SK-N-SH treated with all-trans-retinoic acid at 6 μM for 48 hours (cell line): ENCODE results near the gene EFCAB5.

ENCODE experiments used
- BACH2 ChIP-seq: fragments of 250-450 bp; sonication (Bioruptor Pico); IDR thresholded peaks from 2 replicates; pipeline ENCODE4 v1.9.0; 2021; ENCODE audit warnings: mild to moderate bottlenecking, borderline replicate concordance
- CSRNP3 ChIP-seq: fragments of 250-450 bp; sonication (Bioruptor Pico); IDR thresholded peaks from 2 replicates; pipeline ENCODE4 v1.5.1; 2021; ENCODE audit warnings: mild to moderate bottlenecking, moderate library complexity
- OSR1 ChIP-seq: fragments of 250-450 bp; sonication (Bioruptor Pico); IDR thresholded peaks from 2 replicates; pipeline ENCODE4 v1.8.0; 2022; ENCODE audit warnings: moderate library complexity, mild to moderate bottlenecking, inconsistent platforms
- PATZ1 ChIP-seq: fragments of 250-450 bp; sonication (Bioruptor Pico); IDR thresholded peaks from 2 replicates; pipeline ENCODE4 v1.8.0; 2020; ENCODE audit warnings: mild to moderate bottlenecking, moderate library complexity, borderline replicate concordance
- PPARA ChIP-seq: fragments of 250-450 bp; sonication (Bioruptor Pico); IDR thresholded peaks from 2 replicates; pipeline ENCODE4 v1.5.0; 2020; ENCODE audit warnings: mild to moderate bottlenecking, borderline replicate concordance
- RARB ChIP-seq: fragments of 250-450 bp; sonication (Bioruptor Pico); IDR thresholded peaks from 2 replicates; pipeline ENCODE4 v1.8.0; 2021; ENCODE audit warnings: mild to moderate bottlenecking, moderate library complexity
- SNAI2 ChIP-seq: fragments of 250-450 bp; sonication (Bioruptor Pico); IDR thresholded peaks from 2 replicates; pipeline ENCODE4 v1.5.0; 2020; ENCODE audit warnings: mild to moderate bottlenecking, moderate library complexity
- TCF4 ChIP-seq: fragments of 250-450 bp; sonication (Bioruptor Pico); IDR thresholded peaks from 2 replicates; pipeline ENCODE4 v1.8.0; 2021; ENCODE audit warnings: mild to moderate bottlenecking, moderate library complexity, borderline replicate concordance
- TSHZ2 ChIP-seq: fragments of 250-450 bp; sonication (Bioruptor Pico); IDR thresholded peaks from 2 replicates; pipeline ENCODE4 v1.5.0; 2020; ENCODE audit warnings: mild to moderate bottlenecking, moderate library complexity
- ZC3H10 ChIP-seq: fragments of 250-450 bp; sonication (Bioruptor Pico); IDR thresholded peaks from 2 replicates; pipeline ENCODE4 v1.5.1; 2021; ENCODE audit warnings: mild to moderate bottlenecking, moderate library complexity
- ZFP30 ChIP-seq: fragments of 450-650 bp; formaldehyde crosslinking; IDR thresholded peaks from 2 replicates; pipeline ENCODE4 v1.5.0; 2022; ENCODE audit warnings: mild to moderate bottlenecking, moderate library complexity
- ZNF565 ChIP-seq: fragments of 450-650 bp; formaldehyde crosslinking; conservative IDR thresholded peaks from 2 replicates; pipeline ENCODE4 v1.5.0; 2020; ENCODE audit warnings: low read depth, mild to moderate bottlenecking, moderate library complexity

- TF ChIP-seq BACH2 (CRISPR knock-in tag) (no peak), RARB (CRISPR knock-in tag) (no peak), SNAI2 (no peak), ZC3H10 (CRISPR knock-in tag) (no peak), TCF4 (CRISPR knock-in tag) (no peak), CSRNP3 (CRISPR knock-in tag) (no peak), PATZ1 (CRISPR knock-in tag) (no peak), PPARA (no peak), ZFP30 (CRISPR knock-in tag) (no peak), ZNF565 (CRISPR knock-in tag) (no peak), OSR1 (no peak), TSHZ2 (no peak)
Observed at GRCh38 chr17:30031214-30031869, 89.9 kb downstream of the EFCAB5 start.
